Embryonic facial prominence (tissue), 1 donor: ENCODE data around the gene RPAP2.

Experiments
- DNase-seq: peaks from one replicate; pipeline ENCODE4 v3.0.0-alpha.2; 2016; ENCODE audit errors: extremely low spot score

The RPAP2 gene

GRCh38 chr1:92446546-92446945 lies 147.7 kb downstream of the RPAP2 start:
- no peak for DNase-seq

DNA sequence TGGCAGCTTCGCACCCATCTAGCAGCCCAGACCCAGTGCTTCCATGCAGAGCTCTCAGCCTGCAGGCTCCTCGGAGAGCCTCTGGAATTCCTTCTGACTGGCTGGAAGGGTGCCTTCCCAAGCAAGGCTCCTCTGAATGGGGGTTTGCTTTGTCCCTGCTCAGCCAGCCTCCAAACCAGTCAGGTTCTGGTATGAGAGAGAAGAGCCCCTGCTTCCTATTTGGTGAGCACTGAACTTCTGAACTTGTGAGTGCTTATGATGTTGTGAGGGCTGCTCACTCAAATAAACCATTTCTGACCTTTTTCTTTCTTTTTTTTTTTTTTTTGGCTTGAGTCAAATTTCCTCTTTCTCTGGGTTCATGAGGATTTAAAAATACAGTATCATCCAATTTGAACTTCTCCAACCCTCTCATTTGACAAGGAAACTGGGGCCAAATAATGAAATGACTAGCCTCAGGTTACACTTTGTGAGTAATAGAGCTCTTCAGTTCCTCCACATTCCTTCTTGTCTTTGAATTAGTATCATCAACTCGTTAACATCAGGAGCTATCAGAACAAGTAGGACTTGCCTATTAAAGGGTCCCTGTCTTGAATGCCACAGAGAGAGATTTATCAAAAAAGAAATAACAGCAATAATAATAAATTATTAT lies 148.3 kb downstream of the RPAP2 start:
- DNase-seq, result no peak

DNA sequence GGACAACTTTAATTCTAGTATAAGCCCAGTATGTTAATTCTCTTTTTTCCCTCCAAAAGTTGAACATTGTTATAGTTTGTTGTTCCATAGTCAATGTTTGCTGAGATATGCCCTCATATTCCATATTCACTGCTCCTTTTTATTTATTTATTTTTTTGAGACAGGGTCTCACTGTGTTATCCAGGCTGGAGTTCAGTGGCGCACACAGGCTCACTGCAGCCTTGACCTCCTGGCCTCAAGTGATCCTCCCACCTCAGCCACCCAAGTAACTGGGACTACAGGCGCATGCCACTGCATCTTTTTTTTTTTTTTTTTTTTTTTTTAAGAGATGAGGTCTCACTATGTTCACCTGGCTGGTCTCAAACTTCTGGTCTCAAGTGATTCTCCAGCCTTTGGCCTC lies 149.1 kb downstream of the RPAP2 start:
- no peak for DNase-seq
